CD14-positive monocyte (primary cell): ENCODE measurements around the gene LRRC7. TPM values are rescaled to one million over a fixed set of nuclear protein-coding genes. Genes with fewer than 3 reads are reported as not detected.

Experiments used
- DNase-seq, 3 donors: peaks; one replicate each; pipeline ENCODE4 v3.0.0-alpha.2; 2011 to 2022
- H2AFZ ChIP-seq: 2 replicates; pipeline ENCODE4 v1.6.0; 2012; ENCODE audit warnings: mild to moderate bottlenecking, low read depth, low read length, inconsistent platforms; ENCODE audit not compliant: insufficient read depth, poor library complexity, severe bottlenecking
- H3K27ac ChIP-seq, 2 donors: 1 replicate in 1 of 2; 2 replicates in 1 of 2; pipeline ENCODE4 v1.5.1; 2012 to 2013; ENCODE audit warnings: low read length in 2 of 2, control low read depth in 1 of 2, inconsistent platforms in 1 of 2, low read depth in 1 of 2, mild to moderate bottlenecking in 1 of 2
- H3K27me3 ChIP-seq, 2 donors: one replicate each; pipeline versions ENCODE4 v1.6.0 to v1.6.1; 2011 to 2013; ENCODE audit warnings: low read length in 2 of 2; ENCODE audit not compliant: control insufficient read depth in 2 of 2, insufficient read depth in 2 of 2
- H3K36me3 ChIP-seq, 2 donors: replicated peaks in 1 of 2; 1 replicate in 1 of 2; 2 replicates in 1 of 2; pipeline versions ENCODE4 v1.5.1 to v1.6.1; 2012 to 2013; ENCODE audit warnings: low read length in 2 of 2, control low read depth in 1 of 2, inconsistent platforms in 1 of 2, mild to moderate bottlenecking in 1 of 2; ENCODE audit not compliant: insufficient read depth in 2 of 2, control insufficient read depth in 1 of 2
- H3K4me1 ChIP-seq, 2 donors: 1 replicate in 1 of 2; 2 replicates in 1 of 2; pipeline versions ENCODE4 v1.5.1 to v1.6.1; 2012 to 2013; ENCODE audit warnings: low read length in 2 of 2, control low read depth in 1 of 2, inconsistent platforms in 1 of 2, mild to moderate bottlenecking in 1 of 2, moderate library complexity in 1 of 2; ENCODE audit not compliant: insufficient read depth in 2 of 2, control insufficient read depth in 1 of 2
- H3K4me2 ChIP-seq: replicated peaks from 2 replicates; pipeline ENCODE3; 2012; ENCODE audit warnings: low read length, moderate library complexity, mild to moderate bottlenecking; ENCODE audit not compliant: poor library complexity, severe bottlenecking; ENCODE audit errors: extremely low read depth
- H3K4me3 ChIP-seq, 3 experiments: fragments of 200-600 bp in 1 of 3; sonication (generic) in 1 of 3; replicated peaks in 1 of 3; 1 replicate in 2 of 3; 2 replicates in 1 of 3; pipeline ENCODE4 v1.5.1; 2011 to 2013; ENCODE audit warnings: low read length in 3 of 3, mild to moderate bottlenecking in 3 of 3, control low read depth in 2 of 3, low read depth in 2 of 3, inconsistent platforms in 1 of 3, moderate library complexity in 1 of 3
- H3K79me2 ChIP-seq: 2 replicates; pipeline ENCODE4 v1.6.0; 2012; ENCODE audit warnings: mild to moderate bottlenecking, control low read depth, inconsistent platforms, low read length, moderate library complexity; ENCODE audit not compliant: insufficient read depth
- H3K9ac ChIP-seq: 2 replicates; pipeline ENCODE4 v1.6.0; 2017; ENCODE audit warnings: low read length, mild to moderate bottlenecking; ENCODE audit not compliant: insufficient read depth, poor library complexity, severe bottlenecking
- H3K9me3 ChIP-seq, 2 donors: replicated peaks in 1 of 2; 1 replicate in 1 of 2; 2 replicates in 1 of 2; pipeline versions ENCODE4 v1.5.1 to v1.6.1; 2012 to 2013; ENCODE audit warnings: low read length in 2 of 2, control low read depth in 1 of 2; ENCODE audit not compliant: control insufficient read depth in 1 of 2, insufficient read depth in 1 of 2
- H4K20me1 ChIP-seq: 2 replicates; pipeline ENCODE4 v1.6.0; 2012; ENCODE audit warnings: mild to moderate bottlenecking, low read length, control low read depth, moderate library complexity; ENCODE audit not compliant: insufficient read depth
- H3K27ac Mint-ChIP-seq, 7 donors: one replicate each; pipeline ENCODE4 v1.8.0; 2020; ENCODE audit warnings: mild to moderate bottlenecking in 7 of 7, mixed read lengths in 7 of 7, moderate library complexity in 6 of 7, inconsistent platforms in 2 of 7
- H3K27me3 Mint-ChIP-seq, 3 donors: one replicate each; pipeline ENCODE4 v1.8.0; 2021 to 2022; ENCODE audit warnings: low read depth in 3 of 3, mild to moderate bottlenecking in 3 of 3, mixed read lengths in 3 of 3, moderate library complexity in 3 of 3, inconsistent platforms in 1 of 3
- H3K36me3 Mint-ChIP-seq, 2 donors: one replicate each; pipeline ENCODE4 v1.8.0; 2020; ENCODE audit warnings: mixed read lengths in 2 of 2, inconsistent platforms in 1 of 2, mild to moderate bottlenecking in 1 of 2
- H3K4me1 Mint-ChIP-seq: one replicate; pipeline ENCODE4 v1.8.0; 2020; ENCODE audit warnings: mild to moderate bottlenecking, mixed read lengths
- H3K4me3 Mint-ChIP-seq, 2 donors: one replicate each; pipeline ENCODE4 v1.8.0; 2020; ENCODE audit warnings: mild to moderate bottlenecking in 2 of 2, mixed read lengths in 2 of 2, moderate library complexity in 1 of 2
- H3K9me3 Mint-ChIP-seq, 7 donors: one replicate each; pipeline ENCODE4 v1.8.0; 2020 to 2022; ENCODE audit warnings: mixed read lengths in 7 of 7, mild to moderate bottlenecking in 6 of 7, moderate library complexity in 6 of 7, inconsistent platforms in 2 of 7
- CTCF ChIP-seq: fragments of 200-600 bp; IDR thresholded peaks from one replicate; pipeline ENCODE4 v1.8.0; 2022; ENCODE audit warnings: antibody characterized with exemption, mild to moderate bottlenecking
- WGBS: methylation state at CpG from one replicate; pipeline ENCODE4 v1.1.5; 2013; ENCODE audit warnings: missing lambda C conversion rate; ENCODE audit not compliant: insufficient coverage; 5-methylcytosine and 5-hydroxymethylcytosine counted together
- intact Hi-C, 2 donors: fragments of 100-400 bp; cut with micrococcal nuclease; formaldehyde crosslinking; loops; one replicate each; pipeline versions ENCODE4 v1.15.0 to v1.15.1; 2023
- polyA plus RNA-seq, 3 donors: library from polyadenylated mRNA; depleted of rRNA in 1 of 3; unstranded in 2 of 3; stranded (reverse) in 1 of 3; fragments of 300-500 nt in 2 of 3; fragments of >200 nt in 1 of 3; fragmentation: Illumina TruSeq in 2 of 3; gene quantifications; 1 replicate in 2 of 3; 2 replicates in 1 of 3; pipeline ENCODE4 v1.2.3, GENCODE V29; 2012 to 2021

LRRC7 gene
- polyA plus RNA-seq, 3 donors = not detected

DNA sequence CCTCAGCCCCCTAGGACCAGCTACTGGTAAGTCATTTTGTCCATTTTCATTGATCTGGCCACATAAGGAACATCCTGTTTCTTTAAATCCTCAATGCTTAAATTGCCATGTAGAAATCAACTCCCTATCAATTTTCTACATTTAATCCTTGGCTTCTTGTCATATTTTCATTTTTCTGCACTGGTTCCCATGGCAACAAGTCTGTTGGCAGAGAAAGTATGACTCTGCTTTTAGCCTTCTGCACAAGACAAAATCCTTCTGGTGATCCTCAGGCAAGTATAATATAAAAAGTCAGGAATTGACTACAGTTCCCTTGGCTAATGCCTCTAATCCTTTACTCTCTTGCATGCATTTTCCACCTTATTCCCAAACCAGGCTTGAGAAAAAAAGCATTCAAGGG is 572.6 kb downstream of the LRRC7 start:
- no peaks in the 10 kb centered on the region for H3K9me3 ChIP-seq
- no peak overlapping the region for H3K4me3 Mint-ChIP-seq
- H3K27me3 Mint-ChIP-seq = peaks cover 0 to 3% (median 0%) of the 10 kb centered on the region in 3 donors
- no peak overlapping the region for H3K9ac ChIP-seq
- H3K36me3 ChIP-seq = peaks cover 3 to 22% of the 10 kb centered on the region in 2 donors
- H3K9me3 Mint-ChIP-seq = no peaks in the 10 kb centered on the region
- TF ChIP-seq CTCF = no peak
- no peaks in the 10 kb centered on the region for H3K4me1 ChIP-seq
- H3K27ac ChIP-seq = no peak overlapping the region
- no peaks in the 10 kb centered on the region for H3K4me1 Mint-ChIP-seq
- H3K79me2 ChIP-seq = no peaks in the 10 kb centered on the region
- no peak for DNase-seq
- H3K36me3 Mint-ChIP-seq = peaks cover 0 to 4% of the 10 kb centered on the region in 2 donors
- no peak overlapping the region for H2AFZ ChIP-seq
- H4K20me1 ChIP-seq = no peaks in the 10 kb centered on the region
- H3K4me3 ChIP-seq = no peak overlapping the region
- no peak overlapping the region for H3K4me2 ChIP-seq
- intact Hi-C loops = no loop called here
- no peaks in the 10 kb centered on the region for H3K27me3 ChIP-seq
- no peak overlapping the region for H3K27ac Mint-ChIP-seq

DNA sequence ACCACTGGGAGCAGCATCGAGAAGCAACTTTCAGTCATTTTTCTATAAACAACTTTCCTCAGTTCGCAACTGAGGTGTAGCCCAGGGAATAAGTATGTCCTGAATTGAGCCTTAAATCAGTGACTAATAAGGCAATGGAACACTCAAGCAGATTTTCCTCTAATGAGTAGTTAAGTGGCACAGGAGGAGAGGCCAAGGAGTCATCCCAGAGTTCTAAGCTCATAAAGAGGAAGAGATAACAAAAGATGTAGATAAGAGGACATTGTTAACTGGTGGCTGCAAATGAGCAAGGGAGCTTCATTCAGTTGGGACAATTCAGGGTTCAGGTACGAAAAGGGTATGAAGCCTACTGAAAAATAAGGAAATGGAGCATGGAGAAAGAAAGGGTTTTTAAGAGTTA is 573.2 kb downstream of the LRRC7 start:
- no peak overlapping the region for H3K27ac ChIP-seq
- no peaks in the 10 kb centered on the region for H3K9me3 ChIP-seq
- intact Hi-C loops = no loop called here
- no peaks in the 10 kb centered on the region for H3K4me1 ChIP-seq
- no peak overlapping the region for H3K4me3 Mint-ChIP-seq
- no peaks in the 10 kb centered on the region for H3K4me1 Mint-ChIP-seq
- peaks cover 0 to 3% (median 0%) of the 10 kb centered on the region in 3 donors for H3K27me3 Mint-ChIP-seq
- H3K27me3 ChIP-seq = no peaks in the 10 kb centered on the region
- no peak overlapping the region for H3K4me3 ChIP-seq
- H3K4me2 ChIP-seq = no peak overlapping the region
- no peaks in the 10 kb centered on the region for H3K79me2 ChIP-seq
- WGBS = no CpG with 5 or more reads among the region's 3 CpGs
- H3K9ac ChIP-seq = no peak overlapping the region
- peaks cover 7 to 26% of the 10 kb centered on the region in 2 donors for H3K36me3 ChIP-seq
- no peak overlapping the region for H2AFZ ChIP-seq
- no peak overlapping the region for H3K27ac Mint-ChIP-seq
- DNase-seq = no peak
- H3K9me3 Mint-ChIP-seq = no peaks in the 10 kb centered on the region
- H4K20me1 ChIP-seq = no peaks in the 10 kb centered on the region
- TF ChIP-seq CTCF = no peak
- peaks cover 0 to 4% of the 10 kb centered on the region in 2 donors for H3K36me3 Mint-ChIP-seq
